Esophagus squamous epithelium (tissue), 4 donors: ENCODE data around the gene SRGAP1.

Experiments
- CTCF ChIP-seq, 6 experiments: fragments of 450-650 bp in 4 of 6; fragments of 200-600 bp in 2 of 6; sonication (generic) in 2 of 6; IDR thresholded peaks; one replicate each; pipeline ENCODE4 v1.5.1; 2016 to 2019; ENCODE audit warnings: antibody characterized with exemption in 6 of 6, mild to moderate bottlenecking in 4 of 6, moderate library complexity in 4 of 6
- POLR2A ChIP-seq, 4 donors: fragments of 450-650 bp; IDR thresholded peaks; one replicate each; pipeline ENCODE4 v1.6.1; 2017; ENCODE audit warnings: antibody characterized with exemption in 4 of 4, mild to moderate bottlenecking in 4 of 4, moderate library complexity in 3 of 4

- TF ChIP-seq CTCF (IDR thresholded peaks at IDR 0.05): no peak
- no peak for TF ChIP-seq POLR2A (IDR thresholded peaks at IDR 0.05)
These were observed 220.2 kb downstream of the SRGAP1 start for GRCh38 chr12:64064706-64065105.
